AG04449 (cell line): ENCODE data around the gene TM9SF3.

Experiments
- CTCF ChIA-PET: fragments of 350-600 bp; formaldehyde crosslinking; extraction: SDS; loops from one replicate; lab custom pipeline; 2021; ENCODE audit warnings: antibody characterized with exemption; lab: Yijun Ruan, JAX
- POLR2A ChIA-PET: fragments of 400-600, 350-600 bp; formaldehyde crosslinking; extraction: SDS; loops from one replicate; lab custom pipeline; 2020; ENCODE audit warnings: antibody characterized with exemption, inconsistent platforms; lab: Yijun Ruan, JAX
- DNase-seq: peaks from one replicate; pipeline ENCODE4 v3.0.0-alpha.2; 2010; ENCODE audit warnings: low read depth, low spot score
- H3K4me3 ChIP-seq: 2 replicates; pipeline ENCODE4 v1.5.1; 2011; ENCODE audit warnings: low read depth, mild to moderate bottlenecking, control low read depth, low read length
- TF ChIP-seq, protein P1 (sequence below): IDR thresholded peaks from one replicate; pipeline ENCODE4 v1.5.1; 2011; ENCODE audit warnings: mild to moderate bottlenecking, moderate library complexity, low read length, control low read depth, inconsistent platforms; ENCODE audit not compliant: insufficient read depth; ENCODE audit errors: missing control alignments

Gene TM9SF3

DNA sequence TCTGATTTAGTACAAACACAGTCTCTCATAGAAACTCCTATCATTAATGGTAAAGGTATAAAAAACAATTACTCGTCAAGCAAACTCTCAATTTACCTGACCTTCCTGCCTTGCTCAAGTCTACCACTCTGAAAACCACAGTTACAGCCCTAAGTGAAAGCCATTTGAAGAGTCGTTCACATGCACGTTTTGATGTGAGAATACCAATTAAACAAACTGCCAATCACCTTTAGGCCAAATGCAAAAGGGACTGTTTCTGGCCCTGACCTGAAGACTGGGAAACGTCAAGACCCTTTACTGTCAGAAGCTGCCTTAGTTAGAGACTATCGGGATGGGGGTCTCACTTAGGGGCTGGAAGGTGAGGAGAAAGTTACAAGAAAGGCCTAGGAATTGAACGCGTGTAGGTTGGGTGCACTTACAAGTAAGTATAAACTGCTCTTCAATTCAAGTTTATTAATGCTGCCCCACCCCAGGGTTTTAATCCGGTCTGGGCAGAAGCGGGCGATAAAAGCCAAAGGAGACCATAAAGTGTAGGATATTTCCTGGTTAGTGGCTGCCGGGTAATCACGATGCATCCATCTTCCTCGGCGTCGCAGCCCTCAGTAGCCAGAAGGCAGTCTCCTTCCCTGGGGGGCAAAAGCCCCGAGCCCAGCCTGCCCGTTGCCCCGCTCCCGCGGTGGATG lies 935 bp downstream of the TM9SF3 start:
- DNase-seq = no peak
- POLR2A ChIA-PET = no interaction called here
- CTCF ChIA-PET = interaction anchor here (1.2 kb wide), 1 partner anchor 22 kb away, joined by 6 read pairs; no protein-coding TSS in a partner anchor
- peak overlapping the region; percentile 91 for H3K4me3 ChIP-seq
- TF ChIP-seq, protein P1, sequence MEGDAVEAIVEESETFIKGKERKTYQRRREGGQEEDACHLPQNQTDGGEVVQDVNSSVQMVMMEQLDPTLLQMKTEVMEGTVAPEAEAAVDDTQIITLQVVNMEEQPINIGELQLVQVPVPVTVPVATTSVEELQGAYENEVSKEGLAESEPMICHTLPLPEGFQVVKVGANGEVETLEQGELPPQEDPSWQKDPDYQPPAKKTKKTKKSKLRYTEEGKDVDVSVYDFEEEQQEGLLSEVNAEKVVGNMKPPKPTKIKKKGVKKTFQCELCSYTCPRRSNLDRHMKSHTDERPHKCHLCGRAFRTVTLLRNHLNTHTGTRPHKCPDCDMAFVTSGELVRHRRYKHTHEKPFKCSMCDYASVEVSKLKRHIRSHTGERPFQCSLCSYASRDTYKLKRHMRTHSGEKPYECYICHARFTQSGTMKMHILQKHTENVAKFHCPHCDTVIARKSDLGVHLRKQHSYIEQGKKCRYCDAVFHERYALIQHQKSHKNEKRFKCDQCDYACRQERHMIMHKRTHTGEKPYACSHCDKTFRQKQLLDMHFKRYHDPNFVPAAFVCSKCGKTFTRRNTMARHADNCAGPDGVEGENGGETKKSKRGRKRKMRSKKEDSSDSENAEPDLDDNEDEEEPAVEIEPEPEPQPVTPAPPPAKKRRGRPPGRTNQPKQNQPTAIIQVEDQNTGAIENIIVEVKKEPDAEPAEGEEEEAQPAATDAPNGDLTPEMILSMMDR = no peak

DNA sequence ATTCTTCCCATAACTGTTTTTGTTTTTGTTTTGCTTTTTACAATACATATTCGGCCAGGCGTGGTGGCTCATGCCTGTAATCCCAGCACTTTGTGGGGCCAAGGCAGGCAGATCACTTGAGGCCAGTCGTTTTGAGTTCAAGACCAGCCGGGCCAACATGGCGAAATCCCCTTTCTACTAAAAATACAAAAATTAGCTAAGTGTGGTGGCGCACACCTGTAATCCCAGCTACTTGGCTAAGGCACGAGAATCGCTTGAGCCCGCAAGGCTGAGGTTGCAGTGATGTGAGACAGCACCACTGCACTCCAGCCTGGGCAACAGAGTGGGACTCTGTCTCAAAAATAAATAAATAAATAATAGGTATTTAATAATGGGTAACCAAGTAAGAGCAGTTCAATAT lies 2.3 kb downstream of the TM9SF3 start:
- DNase-seq = no peak
- TF ChIP-seq, protein P1 = no peak
- ChIA-PET CTCF (interaction anchor here (1.2 kb wide), 1 partner anchor 21 kb away, joined by 6 read pairs; no protein-coding TSS in a partner anchor), POLR2A (no interaction called here)
- H3K4me3 ChIP-seq = no peak overlapping the region

DNA sequence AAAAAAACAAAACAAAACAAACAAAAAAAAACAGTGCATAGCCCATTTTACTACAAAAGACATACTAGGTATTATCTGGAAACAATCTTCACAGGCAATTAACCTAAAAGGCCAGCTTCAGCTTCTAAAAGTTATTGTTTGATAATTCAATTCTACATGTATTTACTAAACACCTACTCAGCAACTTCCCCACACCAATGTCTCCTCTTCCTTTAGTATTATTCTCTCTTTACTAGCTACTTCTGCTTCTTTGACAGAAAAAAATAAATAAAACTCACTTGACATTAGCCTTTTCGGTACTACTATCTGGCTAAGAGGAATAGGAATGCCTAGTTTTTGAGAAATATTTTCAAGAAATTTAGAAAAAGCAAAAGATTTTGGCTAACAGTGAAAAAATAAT lies 2.8 kb downstream of the TM9SF3 start:
- TF ChIP-seq, protein P1 = no peak
- DNase-seq = no peak
- POLR2A ChIA-PET = no interaction called here
- no peak overlapping the region for H3K4me3 ChIP-seq
- CTCF ChIA-PET = no interaction called here

DNA sequence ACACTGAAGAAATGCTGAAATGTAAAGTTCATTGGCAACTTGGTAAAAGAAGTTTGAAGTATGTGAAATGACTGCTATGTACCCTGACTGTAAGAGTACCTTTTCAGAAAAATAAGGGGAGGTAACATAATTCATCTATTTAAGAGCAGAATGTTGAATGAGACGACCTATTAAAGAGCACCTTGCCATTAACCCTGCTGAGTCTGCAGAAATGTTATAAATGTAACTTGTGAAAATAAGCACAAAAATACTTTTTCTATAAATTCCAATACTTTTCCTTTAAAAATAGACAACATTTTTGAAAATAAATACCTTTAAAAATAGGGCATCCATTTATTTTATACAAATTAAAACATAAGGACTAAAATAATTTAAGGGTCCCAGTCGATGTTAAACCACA lies 7.7 kb downstream of the TM9SF3 start:
- H3K4me3 ChIP-seq = no peak overlapping the region
- CTCF ChIA-PET = interaction anchor here (2.4 kb wide), 1 partner anchor 204 kb away, joined by 7 read pairs; no protein-coding TSS in a partner anchor
- TF ChIP-seq, protein P1 = no peak
- POLR2A ChIA-PET = no interaction called here
- no peak for DNase-seq

DNA sequence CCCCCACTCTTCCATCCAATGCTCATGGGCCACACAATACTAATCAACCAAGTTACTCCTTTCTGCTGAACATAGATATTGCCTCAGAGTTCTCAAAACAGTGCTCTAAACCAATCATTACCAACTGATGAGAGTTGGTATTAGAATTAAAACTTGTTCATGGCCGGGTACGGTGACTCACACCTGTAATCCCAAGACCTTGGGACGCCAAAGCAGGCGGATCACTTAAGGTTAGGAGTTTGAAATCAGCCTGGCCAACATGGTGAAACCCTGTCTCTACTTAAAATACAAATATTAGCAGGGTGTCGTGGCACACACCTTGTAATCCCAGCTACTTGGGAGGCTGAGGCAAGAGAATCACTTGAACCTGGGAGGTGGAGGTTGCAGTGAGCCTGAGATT lies 8.2 kb downstream of the TM9SF3 start:
- ChIA-PET POLR2A (no interaction called here), CTCF (interaction anchor here (0.6 kb wide), 1 partner anchor 65 kb away, joined by 4 read pairs; the partner anchor contains the start of gene TLL2)
- no peak overlapping the region for H3K4me3 ChIP-seq
- TF ChIP-seq, protein P1 = no peak
- no peak for DNase-seq

DNA sequence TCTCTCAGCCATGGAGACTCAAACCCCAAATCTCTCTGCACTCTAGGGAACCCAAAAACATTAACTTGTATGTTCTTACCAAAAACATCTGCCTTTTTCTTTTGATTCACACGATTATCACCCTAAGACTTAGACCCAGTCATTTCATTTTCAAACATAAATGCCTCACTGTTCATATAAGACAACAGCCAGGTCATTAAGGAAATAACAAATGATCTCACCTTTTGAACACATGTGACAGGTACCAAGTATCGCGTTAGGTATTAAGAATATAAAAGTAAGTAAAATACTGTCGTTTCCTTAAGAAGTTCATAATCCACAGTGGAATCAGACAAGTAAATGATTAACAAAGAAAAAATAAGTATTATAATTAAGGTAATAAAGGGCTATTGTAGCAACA lies 8.8 kb downstream of the TM9SF3 start:
- ChIA-PET POLR2A (no interaction called here), CTCF (interaction anchor here (0.6 kb wide), 2 partner anchors 62 to 64 kb away, joined by 4 read pairs; partner anchors contain the start of gene TLL2)
- H3K4me3 ChIP-seq = no peak overlapping the region
- DNase-seq = no peak
- TF ChIP-seq, protein P1 = no peak
